GM12891 (cell line): ENCODE measurements around the gene DBX1.

Source experiments
- PAX5 ChIP-seq: IDR thresholded peaks from 2 replicates; pipeline ENCODE4 v1.6.1; 2011; ENCODE audit warnings: low read length, moderate library complexity, mild to moderate bottlenecking; ENCODE audit not compliant: insufficient read depth, severe bottlenecking
- POLR2A ChIP-seq: IDR thresholded peaks from 2 replicates; pipeline ENCODE4 v1.6.1; 2011; ENCODE audit warnings: low read depth, low read length, control low read depth
- POLR2AphosphoS5 ChIP-seq: IDR thresholded peaks from 2 replicates; pipeline ENCODE4 v1.6.1; 2011; ENCODE audit warnings: low read depth, low read length, control low read depth

GRCh38 chr11:20192151-20192550 lies 31.9 kb upstream of the DBX1 start:
- TF ChIP-seq POLR2A = no peak
- no peak for TF ChIP-seq POLR2AphosphoS5
- TF ChIP-seq PAX5 = no peak
